OCI-LY3 (cell line): ENCODE results near the gene CNTRL.

Experiments
- H2AFZ ChIP-seq: fragments of 200-600, 300-600 bp; shearing (Covaris generic); 2 replicates; pipeline ENCODE4 v1.6.0; 2014; ENCODE audit warnings: antibody characterized with exemption, low read depth, low read length
- H3K27ac ChIP-seq: fragments of 200-600, 300-600 bp; sonication (generic); 2 replicates; pipeline ENCODE4 v1.5.1; 2014; ENCODE audit warnings: mild to moderate bottlenecking, low read length, moderate library complexity, mixed read lengths
- H3K27me3 ChIP-seq: fragments of 200-600, 300-600 bp; sonication (generic); 2 replicates; pipeline ENCODE4 v1.6.1; 2014; ENCODE audit warnings: low read depth, low read length, mixed read lengths
- H3K36me3 ChIP-seq: fragments of 200-600, 300-600 bp; sonication (generic); replicated peaks from 2 replicates; pipeline ENCODE3; 2014; ENCODE audit warnings: low read depth, low read length, mixed read lengths
- H3K4me1 ChIP-seq: fragments of 300-600, 200-600 bp; sonication (generic); 2 replicates; pipeline ENCODE4 v1.6.1; 2014; ENCODE audit warnings: low read length, mixed read lengths
- H3K4me2 ChIP-seq: fragments of 200-600, 300-600 bp; sonication (generic); 2 replicates; pipeline ENCODE4 v1.6.1; 2014; ENCODE audit warnings: low read length, mixed read lengths
- H3K4me3 ChIP-seq: fragments of 300-600, 200-600 bp; sonication (generic); 2 replicates; pipeline ENCODE4 v1.5.1; 2014; ENCODE audit warnings: antibody characterized with exemption, mild to moderate bottlenecking, low read length, moderate library complexity
- H3K79me2 ChIP-seq: fragments of 300-600, 200-600 bp; shearing (Covaris generic); 2 replicates; pipeline ENCODE4 v1.6.1; 2014; ENCODE audit warnings: mild to moderate bottlenecking, low read length, mixed read lengths
- H3K9ac ChIP-seq: fragments of 300-600, 200-600 bp; shearing (Covaris generic); 2 replicates; pipeline ENCODE4 v1.6.0; 2014; ENCODE audit warnings: mild to moderate bottlenecking, low read length, moderate library complexity
- H3K9me3 ChIP-seq: fragments of 200-600, 300-600 bp; shearing (Covaris generic); 2 replicates; pipeline ENCODE4 v1.6.1; 2014; ENCODE audit warnings: low read length, mixed read lengths; ENCODE audit not compliant: insufficient read depth
- H4K20me1 ChIP-seq: fragments of 200-600, 300-600 bp; sonication (generic); 2 replicates; pipeline ENCODE4 v1.6.1; 2016; ENCODE audit warnings: low read length, mixed read lengths; ENCODE audit not compliant: insufficient read depth
- CTCF ChIP-seq: fragments of 200-600, 300-600 bp; sonication (generic); IDR thresholded peaks from 2 replicates; pipeline ENCODE4 v1.5.1; 2014; ENCODE audit warnings: antibody characterized with exemption, low read length, low read depth
- EZH2phosphoT487 ChIP-seq: fragments of 200-600 bp; shearing (Covaris generic); IDR thresholded peaks from 2 replicates; pipeline ENCODE4 v1.6.1; 2018; ENCODE audit warnings: antibody characterized with exemption, mixed run types, low read depth

Gene CNTRL

GRCh38 chr9:121144482-121144881 lies 69.7 kb downstream of the CNTRL start:
- Histone ChIP-seq H3K4me2 (no peak overlapping the region), H2AFZ (no peak overlapping the region), H3K36me3 (peaks cover 87% of the 10 kb centered on the region), H3K27me3 (no peaks in the 10 kb centered on the region), H3K27ac (no peak overlapping the region), H4K20me1 (no peaks in the 10 kb centered on the region), H3K9ac (no peak overlapping the region), H3K9me3 (no peaks in the 10 kb centered on the region), H3K4me1 (peaks cover 25% of the 10 kb centered on the region), H3K4me3 (no peak overlapping the region), H3K79me2 (no peaks in the 10 kb centered on the region)
- TF ChIP-seq CTCF = no peak
- TF ChIP-seq EZH2phosphoT487 = no peak

GRCh38 chr9:121150188-121150587 lies 75.4 kb downstream of the CNTRL start:
- Histone ChIP-seq H4K20me1 (no peaks in the 10 kb centered on the region), H3K9me3 (no peaks in the 10 kb centered on the region), H3K27me3 (no peaks in the 10 kb centered on the region), H3K27ac (no peak overlapping the region), H3K4me1 (peaks cover 11% of the 10 kb centered on the region), H3K79me2 (no peaks in the 10 kb centered on the region), H3K4me2 (no peak overlapping the region), H3K36me3 (peaks cover 76% of the 10 kb centered on the region), H3K4me3 (no peak overlapping the region), H3K9ac (no peak overlapping the region), H2AFZ (no peak overlapping the region)
- TF ChIP-seq CTCF (no peak), EZH2phosphoT487 (no peak)

- Histone ChIP-seq H3K27ac (no peak overlapping the region), H4K20me1 (no peaks in the 10 kb centered on the region)
- TF ChIP-seq EZH2phosphoT487 = no peak
- TF ChIP-seq CTCF = no peak
These were observed 78.9 kb downstream of the CNTRL start for GRCh38 chr9:121153642-121154041.

GRCh38 chr9:121154782-121155181 lies 80.0 kb downstream of the CNTRL start:
- TF ChIP-seq CTCF (no peak), EZH2phosphoT487 (no peak)
- Histone ChIP-seq H3K4me3 (no peak overlapping the region), H3K27me3 (no peaks in the 10 kb centered on the region), H3K4me2 (no peak overlapping the region), H3K9ac (no peak overlapping the region), H3K36me3 (peaks cover 71% of the 10 kb centered on the region), H3K79me2 (no peaks in the 10 kb centered on the region), H3K9me3 (no peaks in the 10 kb centered on the region), H2AFZ (no peak overlapping the region), H3K4me1 (peaks cover 23% of the 10 kb centered on the region), H4K20me1 (no peaks in the 10 kb centered on the region), H3K27ac (no peak overlapping the region)

More at GRCh38 chr9:121153642-121154041, 78.9 kb downstream of the CNTRL start:
- no peaks in the 10 kb centered on the region for H3K27me3 ChIP-seq
- H2AFZ ChIP-seq = no peak overlapping the region
- H3K4me1 ChIP-seq = peaks cover 12% of the 10 kb centered on the region
- no peak overlapping the region for H3K4me3 ChIP-seq
- no peak overlapping the region for H3K9ac ChIP-seq
- no peaks in the 10 kb centered on the region for H3K9me3 ChIP-seq
- H3K4me2 ChIP-seq = no peak overlapping the region
- H3K36me3 ChIP-seq = peaks cover 74% of the 10 kb centered on the region
- no peaks in the 10 kb centered on the region for H3K79me2 ChIP-seq
